Activated gamma-delta T cell (primary cell): ENCODE data around the gene TMEM18.
"Not testable (repeated sequence)": the region's sequence is repeated elsewhere in the genome, so short reads cannot be mapped to it uniquely, and the experiment has no call there.

ENCODE experiments used
- DNase-seq: peaks from one replicate; lab custom pipeline; 2025; lab: John Stamatoyannopoulos, UW
- total RNA-seq, 2 donors: gene quantifications; one replicate each; lab custom pipeline; 2026; lab: John Stamatoyannopoulos, UW

TMEM18 gene
- 37.4 to 41.3 reads per million in 2 donors for total RNA-seq

DNA sequence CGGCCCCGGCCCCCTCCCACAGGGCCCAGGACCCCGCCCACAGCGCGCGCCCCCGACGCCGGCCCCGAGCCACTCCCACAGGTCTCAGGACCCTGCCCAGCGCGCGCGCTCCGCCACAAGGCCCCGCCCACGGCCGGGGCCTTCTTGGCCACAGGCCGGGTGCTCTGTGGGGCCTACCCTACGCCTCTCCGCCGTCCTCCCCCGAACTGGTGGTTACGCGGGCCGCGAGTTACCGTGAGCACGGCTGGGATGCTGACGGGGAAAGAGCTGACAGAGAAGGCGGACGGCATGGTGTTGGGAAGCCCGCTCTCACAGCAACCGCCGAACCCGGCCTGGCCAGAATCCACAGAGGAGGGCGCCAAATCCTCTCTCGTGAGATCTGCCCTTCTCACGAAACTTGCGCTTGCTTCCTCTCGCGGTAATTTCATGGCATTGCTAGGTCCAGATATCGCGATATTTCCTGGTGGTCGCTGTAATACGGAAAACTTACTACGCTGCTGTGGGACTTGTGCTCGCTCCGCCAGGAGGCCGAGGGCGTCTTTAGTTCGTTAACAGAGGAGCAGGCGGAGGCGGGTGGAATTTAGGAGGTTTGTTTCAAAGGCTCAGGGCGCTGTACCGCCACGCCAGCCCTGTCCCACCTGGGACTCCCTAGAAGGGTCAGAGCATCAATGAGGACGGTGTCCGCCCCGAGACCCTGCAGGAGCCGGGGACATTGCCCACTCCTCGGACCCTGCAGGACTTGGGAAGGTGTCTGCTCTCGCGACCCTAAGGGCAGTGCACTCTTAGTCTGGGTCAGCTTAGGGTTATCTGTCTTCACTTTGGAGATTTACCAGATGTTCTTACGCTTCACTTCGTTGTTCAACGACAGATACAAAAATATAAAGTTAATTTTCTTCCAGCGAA lies at the start of gene TMEM18:
Gene TMEM18 (minus strand): TSS at position 351 of the 903 bp plus-strand sequence. CDS start 61 bp downstream, at position 290.
- no peak for DNase-seq

DNA sequence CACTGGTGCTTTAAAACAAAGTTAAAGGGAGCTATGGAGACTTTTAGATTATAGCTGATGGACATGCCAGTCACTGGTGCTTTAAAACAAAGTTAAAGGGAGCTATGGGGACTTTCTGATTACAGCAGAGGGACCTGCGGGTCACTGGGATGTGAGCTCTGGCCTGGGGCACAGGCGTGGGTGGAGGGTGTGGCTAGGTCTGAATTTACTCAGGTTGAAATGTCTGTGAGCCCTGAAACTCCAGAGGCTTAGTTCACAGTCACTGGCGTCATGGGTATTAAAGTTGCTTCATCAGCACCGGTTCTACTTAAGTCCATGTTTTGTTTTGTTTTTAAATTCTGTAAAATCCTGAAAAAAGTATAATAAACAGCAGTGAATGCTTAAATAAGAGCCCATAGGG lies 49.0 kb upstream of the TMEM18 start:
- no peak for DNase-seq

DNA sequence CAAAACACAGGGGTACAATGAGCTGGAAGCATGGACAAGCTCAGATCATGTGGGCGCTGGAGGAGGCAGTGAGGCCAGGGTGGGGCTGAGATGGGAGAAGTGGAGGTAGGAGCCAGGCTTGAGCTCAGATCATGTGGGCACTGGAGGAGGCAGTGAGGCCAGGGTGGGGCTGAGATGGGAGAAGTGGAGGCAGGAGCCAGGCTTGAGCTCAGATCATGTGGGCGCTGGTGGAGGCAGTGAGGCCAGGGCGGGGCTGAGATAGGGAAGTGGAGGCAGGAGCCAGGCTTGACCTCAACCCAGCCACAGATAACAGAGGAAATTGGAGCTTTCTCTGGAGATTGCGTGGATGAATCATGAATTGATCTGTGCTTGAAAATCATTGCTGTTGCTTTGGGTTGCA lies 48.3 kb upstream of the TMEM18 start:
- DNase-seq, result no peak

DNA sequence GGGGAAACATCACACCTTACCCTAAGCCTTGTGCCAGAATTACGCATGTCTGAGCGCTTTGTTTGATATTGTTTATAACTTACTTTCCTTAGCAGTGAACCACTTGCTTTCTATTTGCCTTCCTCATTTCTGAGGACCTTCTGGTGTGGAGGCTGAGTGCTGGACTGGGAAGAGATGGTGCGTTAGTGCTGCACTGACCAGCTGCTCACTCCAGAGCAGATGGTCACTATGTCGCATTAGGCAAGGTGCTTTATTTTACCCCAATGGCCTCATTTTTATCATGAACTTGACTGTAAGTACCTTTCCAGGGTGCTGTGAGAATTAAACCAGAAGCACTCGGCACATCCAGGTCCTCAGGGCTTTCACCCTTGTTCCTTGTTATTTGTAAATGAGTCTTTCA lies 46.6 kb upstream of the TMEM18 start:
- no peak for DNase-seq

DNA sequence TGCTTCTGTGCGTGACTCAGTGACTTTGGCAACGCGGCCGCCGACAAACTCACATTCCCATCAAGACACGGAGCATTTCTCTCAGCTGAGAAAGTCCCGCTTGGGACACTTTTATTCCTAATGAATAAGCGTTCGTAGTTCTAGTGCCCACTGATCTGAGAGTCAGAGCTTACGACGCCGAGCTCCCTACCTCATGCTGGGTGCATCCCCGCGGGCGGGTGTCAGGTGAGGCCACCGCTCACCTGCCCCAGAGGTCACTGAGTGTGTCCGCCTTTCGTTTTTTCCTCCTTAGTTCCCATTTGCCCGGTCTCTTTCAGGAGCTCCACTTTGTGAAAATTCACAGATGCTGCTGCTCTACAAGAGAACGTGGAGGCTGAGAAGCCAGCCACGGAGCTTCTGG lies 43.6 kb upstream of the TMEM18 start:
- no peak for DNase-seq

DNA sequence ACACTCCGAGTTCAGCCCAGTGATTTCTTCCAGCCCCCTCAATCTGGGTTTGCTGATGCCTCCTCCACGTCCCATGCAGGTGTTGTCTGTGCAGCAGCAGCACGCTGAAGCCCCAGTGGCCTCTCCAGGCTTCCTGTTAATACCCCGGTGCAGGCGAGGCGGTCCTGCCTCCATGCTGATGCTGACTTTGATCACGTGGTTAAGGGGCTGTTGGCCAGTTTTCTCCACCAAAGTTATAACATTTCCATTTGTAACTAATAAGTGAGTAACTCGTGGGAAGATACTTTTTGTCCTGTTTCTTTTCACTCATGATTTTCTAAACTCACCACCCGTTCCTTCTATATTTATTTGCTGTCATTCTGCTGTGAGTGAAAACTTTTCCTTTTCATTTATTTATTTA lies 42.5 kb upstream of the TMEM18 start:
- DNase-seq, result no peak

DNA sequence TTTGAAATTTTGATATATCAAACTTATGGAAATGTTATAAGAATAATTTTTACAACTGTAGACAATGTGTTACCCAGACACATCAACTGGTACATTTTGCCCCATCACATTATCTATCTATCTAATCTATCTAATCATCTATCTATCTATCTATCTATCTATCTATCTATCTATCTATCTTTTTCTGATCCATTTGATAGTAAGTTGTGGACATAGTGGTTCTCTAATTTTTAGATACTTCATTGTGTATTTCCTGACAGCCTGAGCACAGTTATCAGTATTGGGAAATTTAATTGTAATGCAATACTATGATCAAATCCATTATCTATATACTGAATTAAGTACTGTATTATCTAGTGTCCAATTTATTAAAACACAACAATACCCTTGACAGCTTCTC lies 42.0 kb upstream of the TMEM18 start:
- DNase-seq, result no peak

DNA sequence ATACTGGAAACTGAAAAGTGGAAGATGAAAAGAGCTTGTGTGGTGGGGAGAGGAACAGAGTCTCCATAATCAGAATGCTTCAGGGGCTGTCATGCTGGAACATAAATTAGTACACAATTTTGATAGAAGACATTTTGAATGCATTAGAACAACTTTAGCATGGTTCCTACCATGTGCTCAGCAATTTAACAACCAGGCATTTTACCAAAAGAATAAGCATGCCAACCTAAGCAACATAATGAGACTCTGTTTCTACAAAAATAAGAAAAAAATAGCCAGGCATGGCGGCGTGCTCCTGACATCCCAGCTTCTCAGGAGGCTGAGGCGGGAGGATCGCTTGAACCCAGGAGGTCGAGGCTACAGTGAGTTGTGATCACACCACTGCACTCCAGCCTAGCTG lies 40.5 kb upstream of the TMEM18 start:
- DNase-seq, result no peak

DNA sequence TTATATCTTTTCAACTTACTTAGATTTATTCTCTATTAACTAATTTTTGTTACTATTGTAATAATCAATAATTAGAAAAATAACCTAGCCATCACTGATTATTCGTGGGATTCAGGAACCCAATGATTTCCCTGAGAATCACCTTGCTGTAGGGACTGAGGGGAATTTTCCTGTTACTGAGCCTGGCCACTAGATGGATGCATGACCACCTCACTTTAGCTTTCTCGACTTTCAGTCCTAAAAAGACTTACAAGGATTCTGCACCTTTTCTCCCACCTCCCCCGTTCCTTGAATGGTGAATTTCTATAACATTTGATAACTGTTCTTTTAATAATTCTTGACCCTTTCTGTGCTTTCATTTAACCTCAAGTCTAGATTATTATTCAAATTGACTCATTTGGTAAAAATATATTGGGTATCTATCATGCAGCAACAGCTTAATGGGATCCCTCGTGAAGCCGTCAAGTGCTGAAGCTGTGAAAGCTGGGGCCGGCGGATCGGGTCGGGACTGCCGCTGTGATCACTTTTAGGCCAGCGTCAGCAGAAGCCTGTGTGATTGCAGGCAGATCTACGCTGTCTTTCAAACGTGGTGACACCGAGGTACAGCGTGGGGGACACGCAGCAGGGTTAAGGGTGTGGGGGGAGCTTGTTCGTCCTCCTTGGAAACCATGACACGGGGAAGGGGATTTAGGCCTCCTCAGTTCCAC lies 38.8 kb upstream of the TMEM18 start:
- no peak for DNase-seq

DNA sequence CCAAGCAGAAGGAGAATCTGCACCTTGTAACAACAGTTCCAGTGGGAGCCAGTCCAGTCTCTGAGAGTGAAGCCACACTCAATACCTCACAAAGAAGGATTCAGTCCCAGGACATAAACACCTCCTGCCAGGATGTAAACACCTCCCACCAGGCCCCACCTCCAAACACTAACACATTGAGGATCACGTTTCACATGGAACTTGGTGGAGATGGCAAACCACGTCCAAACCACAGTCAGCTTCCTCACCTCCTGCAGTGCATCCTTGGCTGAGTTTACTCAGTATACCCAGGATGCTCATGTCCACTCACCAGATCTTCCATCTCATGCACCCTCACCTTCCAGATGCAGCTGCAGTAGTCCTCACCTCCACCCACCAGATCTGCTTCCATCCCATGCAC lies 37.8 kb upstream of the TMEM18 start:
- no peak for DNase-seq

DNA sequence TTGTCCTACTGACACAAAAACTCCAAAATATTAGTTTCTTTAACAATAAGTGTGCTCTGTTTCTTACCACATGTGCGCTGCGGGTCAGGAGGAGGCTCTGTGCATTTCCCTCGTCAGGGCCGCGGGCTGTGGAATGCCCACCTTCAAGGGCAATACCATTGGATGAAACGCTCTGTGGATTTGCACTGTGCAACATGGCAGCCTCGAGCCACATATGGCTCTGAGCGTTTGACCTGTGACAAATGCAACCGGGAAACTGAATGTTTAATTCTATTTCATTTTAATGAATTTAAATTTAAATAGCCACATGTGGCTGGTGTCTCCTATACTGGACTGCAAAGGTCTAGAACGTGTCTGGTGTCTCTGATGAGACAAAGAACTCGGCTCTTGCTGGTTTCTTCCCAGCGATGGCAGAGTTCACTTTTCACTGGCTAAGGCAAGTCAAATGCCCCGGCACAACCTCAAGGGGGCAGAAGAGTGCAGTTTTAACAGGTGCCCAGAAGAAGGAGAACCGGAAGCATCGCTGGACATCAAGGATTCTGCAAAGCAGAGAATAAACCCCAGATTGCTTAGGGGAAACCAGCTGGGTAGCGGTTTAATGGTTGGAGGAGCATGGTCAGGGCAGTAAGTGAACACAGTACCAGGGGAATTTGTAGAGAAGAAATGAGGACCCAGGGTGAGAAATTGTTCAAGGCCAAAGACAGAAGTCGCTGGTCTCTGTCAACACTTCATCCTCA lies 37.0 kb upstream of the TMEM18 start:
- no peak for DNase-seq

DNA sequence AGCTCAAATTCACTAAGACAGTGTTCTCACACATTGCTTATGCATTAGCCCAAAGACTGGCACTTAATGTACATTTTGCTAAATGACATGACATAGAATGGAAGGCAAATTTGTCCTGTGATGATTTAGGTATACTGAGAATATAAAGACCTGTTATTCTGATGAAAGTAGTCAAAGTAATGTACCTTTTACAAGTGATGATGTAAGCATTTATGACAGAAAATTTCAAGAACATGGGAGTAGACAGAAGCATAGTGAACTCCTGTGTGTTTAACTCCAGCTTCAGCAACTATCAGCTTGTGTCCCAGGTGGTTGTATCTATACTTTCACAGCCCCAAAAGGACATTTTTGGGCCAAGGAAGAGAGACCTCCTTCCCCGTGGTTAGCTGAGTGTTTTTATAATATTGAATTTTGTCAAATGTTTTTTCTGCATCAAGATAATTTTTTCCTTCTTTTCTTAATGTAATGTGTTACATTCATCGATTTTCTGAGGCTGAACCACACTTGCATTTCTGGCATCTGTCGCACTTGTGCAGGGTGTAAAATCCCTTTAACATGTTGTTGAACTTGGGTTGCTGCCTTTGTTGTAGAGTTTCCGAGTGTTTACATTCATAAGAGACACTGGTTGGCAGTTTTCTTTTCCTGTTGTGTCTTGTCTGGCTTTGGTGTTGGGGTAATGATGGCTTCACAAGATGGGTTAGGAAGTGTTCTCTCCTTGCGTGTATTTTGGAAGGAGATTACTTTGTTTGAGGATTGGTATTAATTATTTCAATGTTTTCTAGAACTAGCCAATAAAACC lies 33.9 kb upstream of the TMEM18 start:
- no peak for DNase-seq

DNA sequence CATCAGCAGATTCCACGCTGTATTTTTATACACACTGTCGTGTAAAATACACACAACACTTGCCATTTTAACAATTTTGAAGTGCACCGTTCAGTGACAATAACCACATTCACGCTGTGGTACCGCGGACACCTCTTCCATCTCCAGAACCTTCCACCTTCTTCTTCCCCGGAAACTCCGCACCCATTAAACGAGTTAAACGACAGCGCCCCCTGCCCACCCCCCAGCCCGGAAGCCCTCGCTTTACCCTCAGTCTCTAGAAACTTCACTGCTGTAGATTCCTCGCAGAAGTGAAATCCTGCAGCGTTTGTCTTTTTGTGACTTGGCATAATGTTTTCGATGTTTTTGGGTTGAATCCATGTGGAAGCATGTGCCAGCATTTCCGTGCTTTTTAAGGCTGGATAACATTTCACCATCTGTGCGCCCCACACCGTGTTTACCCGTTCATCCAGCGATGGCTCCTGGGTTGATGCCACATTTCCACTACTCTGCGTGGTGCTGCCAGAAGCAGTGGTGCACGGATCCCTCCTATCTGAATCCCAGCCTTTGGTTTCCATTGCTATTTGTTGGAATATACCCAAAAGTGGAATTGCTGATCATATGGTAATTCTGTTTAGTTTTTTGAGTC lies 32.0 kb upstream of the TMEM18 start:
- DNase-seq, result no peak

DNA sequence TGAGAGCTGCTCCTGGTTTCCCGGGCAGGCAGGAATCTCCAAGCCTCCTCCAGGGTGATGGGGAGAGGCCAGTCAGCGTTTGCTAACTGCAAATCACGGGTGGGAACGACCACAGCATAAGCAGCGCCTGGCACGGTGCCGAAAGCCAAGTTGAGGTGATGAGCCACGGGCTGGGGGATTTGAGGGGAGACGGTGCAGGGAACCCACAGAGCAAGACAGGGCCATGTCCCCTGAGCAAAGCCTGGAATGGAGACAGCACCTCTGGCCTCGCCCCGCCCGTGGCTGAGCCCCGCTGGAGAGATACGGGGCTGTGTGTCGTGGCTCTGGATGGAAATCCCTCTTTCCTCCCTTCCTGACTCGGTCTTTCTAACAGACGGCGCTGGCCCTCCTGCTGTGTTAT lies 31.5 kb upstream of the TMEM18 start:
- no peak for DNase-seq

DNA sequence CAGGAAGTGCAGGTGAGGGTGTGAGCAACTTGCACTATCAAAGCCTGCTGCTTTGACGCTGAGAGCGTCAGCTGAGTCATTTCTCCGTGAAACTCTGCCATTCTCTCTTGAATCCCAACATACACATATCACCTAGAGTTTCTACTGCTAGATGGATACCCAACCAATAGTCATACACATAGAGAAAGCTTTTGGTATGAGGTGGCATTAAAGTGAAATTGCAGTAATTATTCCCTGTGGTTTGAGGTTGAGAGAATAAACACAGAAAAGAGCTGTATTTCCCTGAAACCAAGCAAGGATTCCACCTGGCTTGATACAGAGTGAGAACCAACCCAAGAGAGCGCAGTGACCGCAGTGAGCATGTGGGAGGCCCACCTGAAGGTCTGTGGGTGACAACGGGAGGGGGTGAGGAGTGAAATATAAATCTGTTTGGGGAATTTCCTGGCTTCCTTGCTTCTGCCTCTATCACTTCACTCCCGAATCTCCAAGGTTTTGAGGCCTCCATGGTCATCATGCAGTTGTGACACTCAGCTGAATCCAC lies 28.8 kb upstream of the TMEM18 start:
- no peak for DNase-seq

DNA sequence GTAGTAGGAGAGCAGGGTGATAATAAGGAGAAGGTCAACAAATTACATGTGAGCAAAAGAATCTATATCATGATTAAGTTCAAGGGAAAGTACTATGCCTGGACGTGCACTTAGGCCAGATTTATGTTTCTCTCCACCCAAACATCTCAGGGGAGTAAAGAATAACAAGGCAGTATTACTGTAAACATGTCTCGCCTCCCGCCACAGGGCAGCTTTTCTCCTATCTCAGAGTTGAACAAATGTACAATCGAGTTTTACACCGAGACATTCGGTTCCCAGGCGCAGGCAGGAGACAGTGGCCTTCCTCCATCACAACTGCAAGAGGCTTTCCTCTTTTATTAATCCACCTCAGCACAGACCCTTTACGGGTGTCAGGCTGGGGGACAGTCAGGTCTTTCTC lies 25.6 kb upstream of the TMEM18 start:
- DNase-seq, result not testable (repeated sequence)

DNA sequence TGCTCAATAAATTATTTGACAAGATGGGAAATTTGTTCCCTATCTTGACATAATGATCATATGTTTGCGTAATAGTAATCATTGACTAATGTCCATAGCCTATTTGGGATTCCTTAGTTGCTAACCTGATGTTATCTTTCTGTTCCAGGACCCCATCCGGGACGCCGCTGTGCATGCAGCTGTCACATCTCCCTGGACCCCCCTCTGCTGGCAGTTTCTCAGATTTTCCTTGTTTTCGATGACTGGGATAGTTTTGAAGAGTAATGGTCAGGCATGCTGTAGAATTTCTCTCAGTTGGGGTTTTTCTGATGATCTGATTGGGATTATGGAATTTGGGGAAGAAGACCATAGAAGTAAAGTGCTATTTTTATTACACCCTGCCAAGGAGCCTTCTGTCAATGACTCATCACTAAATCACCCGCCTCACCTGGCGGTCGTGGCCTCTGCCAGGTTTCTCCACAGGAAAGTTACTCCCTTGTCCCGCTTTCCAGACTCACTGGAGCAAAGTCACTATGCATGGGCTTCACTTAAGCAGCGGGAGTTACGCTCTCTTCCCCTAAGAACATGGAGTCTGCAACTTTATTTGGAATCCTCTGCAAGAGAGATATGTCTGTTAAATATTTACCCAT lies 19.9 kb upstream of the TMEM18 start:
- no peak for DNase-seq

DNA sequence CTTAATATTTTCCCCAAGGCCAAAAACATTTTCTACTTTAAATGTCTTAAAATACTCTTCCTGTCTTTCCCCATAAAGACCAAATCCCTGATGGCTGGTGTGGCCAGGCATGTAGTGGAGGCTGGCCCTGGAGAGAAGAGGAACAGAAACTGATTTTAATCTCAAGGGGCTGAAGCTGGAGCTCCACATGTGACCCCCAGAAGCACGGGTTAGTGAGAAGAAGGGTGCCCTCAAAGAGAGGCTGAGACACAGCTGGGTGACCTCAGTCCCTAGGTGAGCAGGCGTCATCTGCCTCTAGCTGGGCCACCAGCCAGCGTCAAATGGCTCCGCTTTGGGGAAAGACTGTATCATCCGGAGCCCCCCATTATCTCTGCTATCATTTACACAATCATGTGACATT lies 19.3 kb upstream of the TMEM18 start:
- no peak for DNase-seq

DNA sequence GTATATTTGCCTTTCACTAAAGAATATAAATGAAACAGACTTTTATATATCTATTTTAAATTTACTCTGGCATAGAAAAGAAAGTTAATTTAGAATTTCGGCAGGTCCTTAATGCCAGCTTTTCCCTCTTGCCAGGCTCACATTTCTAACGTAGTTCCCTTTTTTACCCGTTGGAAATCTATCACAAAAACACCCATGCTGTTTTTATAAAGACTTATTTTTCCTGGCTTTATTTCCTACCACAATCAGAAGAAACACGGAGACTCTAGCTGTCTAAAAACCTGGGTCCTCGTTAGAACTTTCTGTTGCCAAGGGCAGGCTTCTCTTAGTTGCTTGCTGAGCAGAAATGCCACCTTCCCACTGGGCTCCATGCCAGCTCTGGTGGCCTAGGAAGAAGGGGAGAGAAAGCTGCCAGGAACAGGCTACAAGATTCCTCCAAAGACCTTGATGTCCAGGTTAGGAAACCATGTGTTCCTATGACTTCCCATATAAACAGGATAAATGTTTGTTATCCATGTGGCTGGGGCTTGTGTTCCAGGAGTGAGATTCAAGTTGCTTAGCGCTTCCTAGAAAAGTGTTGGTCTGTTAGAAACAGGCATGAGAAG lies 17.8 kb upstream of the TMEM18 start:
- DNase-seq, result no peak

DNA sequence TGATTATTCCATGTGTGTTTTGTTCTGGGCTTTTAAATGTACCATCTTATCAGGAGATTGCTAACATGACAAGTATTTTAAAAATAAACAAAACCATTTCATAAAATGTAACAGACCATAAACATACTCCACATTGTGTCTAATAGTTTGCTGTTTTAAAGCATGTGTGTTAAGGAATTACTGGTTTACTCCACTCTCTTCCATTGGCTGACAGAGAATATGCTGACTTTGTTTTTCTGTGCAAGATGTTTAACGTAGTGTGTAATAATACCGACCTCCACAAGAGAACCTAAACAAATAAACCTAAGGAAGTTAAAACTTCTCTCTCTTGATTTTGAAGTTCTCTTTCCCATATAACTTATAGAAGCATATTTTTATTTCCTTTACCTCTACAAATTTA lies 17.0 kb upstream of the TMEM18 start:
- no peak for DNase-seq
